ENCODE measurements around the gene PXYLP1.

Gene PXYLP1

GRCh38 chr3:141250828-141251227 lies 19.2 kb downstream of the PXYLP1 start:
- no peak for DNase-seq (ENCODE audit: low read depth)

GRCh38 chr3:141253326-141253725 lies 21.7 kb downstream of the PXYLP1 start:
- DNase-seq (ENCODE audit: low read depth) = no peak

GRCh38 chr3:141253811-141254210 lies 22.2 kb downstream of the PXYLP1 start:
- no peak for DNase-seq (ENCODE audit: low read depth)

GRCh38 chr3:141255137-141255845 lies 23.7 kb downstream of the PXYLP1 start:
- no peak for DNase-seq (ENCODE audit: low read depth)

GRCh38 chr3:141255846-141256261 lies 24.2 kb downstream of the PXYLP1 start:
- no peak for DNase-seq (ENCODE audit: low read depth)

- DNase-seq (ENCODE audit: low read depth) = no peak
These were observed 25.2 kb downstream of the PXYLP1 start for GRCh38 chr3:141256820-141257219.

GRCh38 chr3:141257961-141258360 lies 26.3 kb downstream of the PXYLP1 start:
- no peak for DNase-seq (ENCODE audit: low read depth)

- no peak for DNase-seq (ENCODE audit: low read depth)
These were observed 27.3 kb downstream of the PXYLP1 start for GRCh38 chr3:141258973-141259372.

GRCh38 chr3:141259821-141260629 lies 28.4 kb downstream of the PXYLP1 start:
- no peak for DNase-seq (ENCODE audit: low read depth)

GRCh38 chr3:141260630-141260927 lies 29.0 kb downstream of the PXYLP1 start:
- no peak for DNase-seq (ENCODE audit: low read depth)

- DNase-seq (ENCODE audit: low read depth) = no peak
These were observed 30.1 kb downstream of the PXYLP1 start for GRCh38 chr3:141261472-141262307.

- DNase-seq (ENCODE audit: low read depth) = no peak
These were observed 30.7 kb downstream of the PXYLP1 start for GRCh38 chr3:141262308-141262705.

- no peak for DNase-seq (ENCODE audit: low read depth)
These were observed 34.6 kb downstream of the PXYLP1 start for GRCh38 chr3:141266186-141266585.

- no peak for DNase-seq (ENCODE audit: low read depth)
These were observed 35.4 kb downstream of the PXYLP1 start for GRCh38 chr3:141266797-141267555.

GRCh38 chr3:141267629-141268028 lies 36.0 kb downstream of the PXYLP1 start:
- DNase-seq (ENCODE audit: low read depth) = no peak

GRCh38 chr3:141268306-141268705 lies 36.7 kb downstream of the PXYLP1 start:
- no peak for DNase-seq (ENCODE audit: low read depth)

- no peak for DNase-seq (ENCODE audit: low read depth)
These were observed 37.2 kb downstream of the PXYLP1 start for GRCh38 chr3:141268791-141269190.

- no peak for DNase-seq (ENCODE audit: low read depth)
These were observed 38.3 kb downstream of the PXYLP1 start for GRCh38 chr3:141269961-141270360.

- no peak for DNase-seq (ENCODE audit: low read depth)
These were observed 39.8 kb downstream of the PXYLP1 start for GRCh38 chr3:141271279-141272030.

- no peak for DNase-seq (ENCODE audit: low read depth)
These were observed 41.5 kb downstream of the PXYLP1 start for GRCh38 chr3:141272906-141273662.
